A549 (cell line): ENCODE data around the gene ZGLP1.

Experiments
- CTCF ChIP-seq: fragments of >200 bp; sonication (Bioruptor Twin); formaldehyde crosslinking; IDR thresholded peaks from 3 replicates; pipeline ENCODE4 v1.5.1; 2016
- MAZ ChIP-seq: fragments of 150-350 bp; IDR thresholded peaks from 2 replicates; pipeline ENCODE4 v1.6.1; 2014; ENCODE audit warnings: antibody characterized with exemption, low read depth, low read length, borderline replicate concordance
- REST ChIP-seq: fragments of 200-600 bp; sonication (generic); IDR thresholded peaks from 2 replicates; pipeline ENCODE4 v1.6.1; 2016; ENCODE audit warnings: antibody characterized with exemption, mild to moderate bottlenecking, moderate library complexity

- TF ChIP-seq MAZ (no peak), REST (no peak), CTCF (no peak)
Observed at GRCh38 chr19:10333758-10334587, 24.4 kb upstream of the ZGLP1 start.
